Stimulated activated CD4-positive, alpha-beta T cell treated with anti-CD3 and anti-CD28 coated beads, Interleukin-1b, Interleukin-23, amount 100 ng/mL, for 48 hours (primary cell): ENCODE data around the gene PHC2.

Experiments
- DNase-seq: peaks from one replicate; pipeline ENCODE4 v3.0.0-alpha.2; 2020

The PHC2 gene

GRCh38 chr1:33281554-33282303, 149.2 kb downstream of the PHC2 start:
- DNase-seq, result no peak

DNA sequence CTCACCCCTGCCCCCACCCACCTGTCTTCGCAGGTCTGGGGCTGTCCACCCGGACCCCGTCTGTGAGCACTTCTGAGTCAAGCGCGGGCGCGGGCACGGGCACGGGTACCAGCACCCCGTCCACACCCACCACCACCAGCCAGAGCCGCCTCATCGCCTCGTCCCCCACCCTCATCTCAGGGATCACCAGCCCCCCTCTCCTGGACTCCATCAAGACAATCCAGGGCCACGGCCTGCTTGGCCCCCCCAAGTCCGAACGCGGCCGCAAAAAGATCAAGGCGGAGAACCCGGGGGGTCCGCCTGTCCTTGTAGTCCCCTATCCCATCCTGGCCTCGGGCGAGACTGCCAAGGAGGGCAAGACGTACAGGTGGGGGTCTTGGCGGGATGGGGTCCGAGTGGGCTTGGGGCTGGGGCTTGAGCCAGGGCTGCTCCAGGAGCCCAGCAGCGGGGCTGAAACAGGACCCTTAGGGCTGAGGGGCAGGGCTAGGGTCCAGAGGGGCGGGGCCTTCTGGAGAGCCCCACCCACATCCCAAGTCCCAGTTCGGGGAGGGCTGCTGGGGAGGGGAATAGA, 150.7 kb downstream of the PHC2 start:
- no peak for DNase-seq

GRCh38 chr1:33277488-33278084, 153.3 kb downstream of the PHC2 start:
- DNase-seq, result no peak

DNA sequence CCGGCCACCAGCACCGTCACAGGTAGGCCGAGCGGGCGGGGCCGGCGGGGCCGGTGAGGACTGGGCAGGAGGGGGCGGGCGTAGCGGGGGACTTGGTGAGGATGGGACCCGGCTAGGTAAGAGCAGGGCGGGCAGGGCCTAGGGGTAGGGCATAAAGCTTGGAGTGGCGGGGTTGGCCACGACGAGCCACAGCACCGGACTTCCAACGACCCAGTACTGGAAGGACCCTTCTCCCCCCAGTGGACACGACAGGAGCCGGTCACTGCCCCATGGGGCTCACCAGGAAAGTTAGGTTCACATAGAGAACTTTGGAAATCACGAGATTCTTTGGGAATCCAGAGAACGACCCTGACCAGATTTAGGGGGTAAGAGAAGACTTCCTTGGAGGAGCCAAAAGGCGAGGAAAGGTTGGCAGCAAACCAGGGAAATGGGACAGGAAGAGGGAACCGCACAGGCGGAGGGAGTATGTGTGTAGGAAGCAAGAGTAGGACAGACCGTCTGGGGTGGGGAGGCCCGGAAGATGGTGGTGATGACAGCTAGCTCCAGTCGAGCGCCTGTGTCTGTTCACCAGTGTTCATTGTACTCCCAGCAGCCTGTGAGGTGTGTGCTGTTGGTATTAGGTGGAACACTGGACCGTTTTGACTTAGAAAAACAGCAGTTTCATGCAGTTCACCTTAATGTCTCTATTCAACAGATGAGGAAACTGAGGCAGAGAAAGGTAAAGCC, 154.2 kb downstream of the PHC2 start:
- DNase-seq, result no peak

DNA sequence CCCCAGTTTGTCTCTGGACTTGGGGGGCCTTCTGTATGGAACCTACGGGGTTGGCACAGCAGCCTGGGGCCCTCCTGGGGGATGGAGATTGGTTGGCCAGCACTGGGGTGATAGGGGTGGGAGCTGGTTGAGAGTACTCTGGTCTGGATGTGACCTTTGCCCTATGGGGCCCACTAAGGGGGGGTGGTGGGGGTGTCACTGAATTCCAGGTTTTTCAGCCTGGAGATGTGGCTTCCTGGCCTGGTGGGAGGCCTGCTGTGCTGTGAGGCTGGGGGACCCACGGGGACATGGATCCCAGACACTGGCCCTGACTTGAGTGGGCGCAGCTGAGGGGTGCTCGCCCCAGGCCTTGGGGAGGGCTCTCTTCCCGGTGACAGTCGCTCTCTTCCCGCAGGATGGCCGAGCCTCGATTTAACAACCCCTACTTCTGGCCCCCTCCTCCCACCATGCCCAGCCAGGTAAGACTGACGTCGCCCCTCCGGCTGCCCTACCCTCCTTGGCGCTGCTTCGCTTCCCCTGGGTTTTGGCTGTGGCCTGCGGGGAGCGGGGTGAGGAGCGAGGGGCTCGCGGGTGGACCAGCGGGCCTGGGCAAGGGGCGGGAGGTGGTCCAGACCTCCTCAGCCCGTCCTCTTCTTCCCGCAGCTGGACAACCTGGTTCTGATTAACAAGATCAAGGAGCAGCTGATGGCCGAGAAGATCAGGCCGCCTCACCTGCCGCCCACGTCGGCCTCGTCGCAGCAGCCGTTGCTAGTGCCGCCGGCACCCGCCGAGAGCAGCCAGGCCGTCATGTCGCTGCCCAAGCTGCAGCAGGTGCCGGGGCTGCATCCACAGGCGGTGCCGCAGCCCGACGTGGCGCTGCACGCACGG, 155.0 kb downstream of the PHC2 start:
- DNase-seq, result no peak

GRCh38 chr1:33275195-33275594, 155.7 kb downstream of the PHC2 start:
- no peak for DNase-seq

DNA sequence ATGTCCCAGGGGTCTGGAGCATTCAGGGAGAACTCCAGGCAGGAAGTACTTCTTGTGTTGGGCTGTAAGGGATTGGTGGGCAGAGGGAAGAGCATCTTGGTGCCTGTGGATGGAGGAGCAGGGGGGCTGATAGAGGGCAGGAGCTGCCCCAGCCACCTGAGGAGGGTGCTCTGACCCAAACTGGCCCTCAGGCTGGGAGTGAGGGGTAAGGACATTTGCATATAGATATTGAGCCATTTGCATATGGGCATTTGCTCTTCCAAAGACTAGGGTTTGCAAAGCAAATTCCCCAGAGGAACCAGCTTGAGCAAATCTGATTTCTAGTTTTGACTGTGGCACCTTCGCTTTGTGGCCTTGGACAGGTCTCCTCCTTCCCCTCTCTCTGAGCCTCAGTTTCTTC, 156.4 kb downstream of the PHC2 start:
- DNase-seq, result no peak

- no peak for DNase-seq
Measured at GRCh38 chr1:33273961-33274371, 156.9 kb downstream of the PHC2 start.
